GM21737 (cell line): Measurements from ENCODE around the gene LMO7.
"Not testable (repeated sequence)": the region's sequence is repeated elsewhere in the genome, so short reads cannot be mapped to it uniquely, and the experiment has no call there.

Experiments used
- ATAC-seq: cut with Tn5 transposase; IDR thresholded peaks from one replicate; pipeline ENCODE4 v1.9.1; 2021; ENCODE audit warnings: mild to moderate bottlenecking, moderate library complexity; ENCODE audit not compliant: unreplicated experiment

The LMO7 gene

DNA sequence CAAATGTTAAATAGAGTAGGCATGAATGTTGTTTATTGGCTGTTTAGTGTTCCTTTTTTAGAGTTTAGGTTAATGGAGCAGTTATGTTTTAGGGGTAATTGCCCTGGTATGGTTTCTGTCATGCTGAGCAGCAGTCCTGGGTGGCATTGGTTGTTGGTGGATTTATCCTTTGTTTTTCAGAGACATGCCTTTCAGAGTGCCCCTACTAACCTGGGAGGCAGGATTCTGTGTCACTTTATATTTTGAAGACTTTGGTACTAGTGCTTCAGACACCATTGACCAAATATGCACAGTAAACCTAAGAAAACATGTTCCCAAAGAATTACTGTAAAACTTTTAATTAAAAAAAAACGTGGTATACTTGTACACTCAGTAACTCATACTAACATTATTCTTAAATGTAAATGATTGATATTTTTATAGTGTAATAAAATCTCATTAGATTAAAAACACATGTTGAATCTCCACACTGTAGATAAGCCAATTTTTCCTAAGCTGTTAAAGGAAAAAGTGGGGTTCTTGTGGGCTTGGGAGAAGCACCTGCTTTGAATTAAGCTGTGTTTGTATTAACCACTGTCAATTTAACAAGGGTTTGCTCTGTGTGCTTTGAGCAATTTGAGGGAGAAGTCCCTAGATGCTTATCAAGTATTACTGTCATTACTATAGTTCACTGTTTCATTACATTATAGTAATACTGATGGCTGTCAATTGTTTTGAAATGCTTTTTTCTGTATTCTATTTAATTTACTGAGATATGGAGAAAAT lies 133.2 kb downstream of the LMO7 start:
- ATAC-seq, result no peak

DNA sequence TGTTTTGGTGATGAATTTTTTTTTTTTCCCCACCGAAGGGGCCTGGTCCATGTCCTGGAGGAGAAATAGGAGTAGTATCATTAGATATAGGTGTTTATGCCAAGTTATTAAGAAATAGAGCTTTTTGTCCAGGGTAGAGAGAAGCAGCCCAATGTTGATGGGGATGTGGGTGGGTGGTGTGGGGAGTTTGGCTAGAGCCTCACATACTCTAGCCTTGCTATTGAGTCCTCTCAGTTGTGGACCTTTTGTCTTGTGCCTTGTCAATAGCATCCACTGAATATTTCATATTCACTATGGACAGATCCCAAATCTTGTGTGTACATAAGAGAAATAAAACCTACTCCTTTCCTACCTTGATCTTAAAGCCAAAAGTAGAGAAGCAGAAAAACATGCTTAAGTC lies 134.0 kb downstream of the LMO7 start:
- no peak for ATAC-seq

DNA sequence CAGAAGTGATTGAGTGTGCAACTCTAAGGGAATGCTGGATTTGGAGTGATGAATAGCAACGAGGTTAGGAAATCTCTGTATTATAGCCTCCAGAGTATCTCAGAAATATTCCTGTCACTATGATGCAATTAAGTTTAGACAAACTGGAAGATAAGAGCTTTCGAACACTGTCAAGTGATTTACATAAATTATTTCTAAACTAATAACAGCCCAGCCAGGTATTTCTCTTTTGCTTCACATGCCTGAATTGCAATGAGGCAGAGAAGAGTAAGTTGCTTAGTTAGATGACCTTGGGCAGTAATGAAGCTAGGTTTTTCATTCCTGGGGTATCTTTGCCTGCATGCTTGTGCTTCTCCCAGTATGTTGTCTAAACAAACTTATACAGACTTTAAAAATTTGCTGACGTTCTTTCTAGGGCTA lies 134.5 kb downstream of the LMO7 start:
- ATAC-seq, result no peak

DNA sequence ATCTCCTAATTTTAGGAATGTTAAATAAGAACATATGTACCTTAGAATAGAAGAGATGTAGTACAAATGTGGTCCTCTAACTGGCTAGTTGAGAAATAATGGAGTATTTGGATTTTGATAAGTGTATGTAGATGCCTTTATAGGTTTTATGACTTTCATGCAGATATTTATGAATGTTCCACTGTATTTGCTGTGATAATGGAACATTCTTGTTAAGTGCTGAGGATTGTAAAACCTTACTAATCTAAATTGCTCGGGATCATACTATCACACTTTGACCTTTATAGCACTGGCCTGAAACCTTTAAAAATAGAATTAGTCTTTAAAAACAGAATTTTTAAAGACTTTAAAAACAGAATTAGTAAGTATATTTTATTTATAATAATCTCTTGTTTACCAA lies 135.1 kb downstream of the LMO7 start:
- ATAC-seq, result no peak

DNA sequence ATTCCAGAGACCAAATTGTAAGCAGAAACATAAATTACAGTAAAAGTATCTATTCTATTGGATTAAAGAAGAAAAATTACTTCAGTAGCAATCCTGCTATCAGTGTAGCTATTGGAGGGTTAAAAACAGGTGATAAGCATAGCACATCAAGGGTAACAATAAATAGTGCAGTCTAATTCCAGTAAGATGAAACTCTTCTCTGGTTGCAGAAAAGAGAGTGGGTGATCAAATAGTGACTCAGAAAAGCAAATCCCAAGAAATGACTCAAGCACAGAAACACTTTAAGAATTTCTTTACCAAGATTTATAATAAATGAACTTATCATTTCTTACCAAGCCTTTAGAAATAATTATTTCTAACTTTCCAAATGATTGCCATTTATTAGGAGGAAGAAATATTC lies 135.7 kb downstream of the LMO7 start:
- ATAC-seq, result no peak

DNA sequence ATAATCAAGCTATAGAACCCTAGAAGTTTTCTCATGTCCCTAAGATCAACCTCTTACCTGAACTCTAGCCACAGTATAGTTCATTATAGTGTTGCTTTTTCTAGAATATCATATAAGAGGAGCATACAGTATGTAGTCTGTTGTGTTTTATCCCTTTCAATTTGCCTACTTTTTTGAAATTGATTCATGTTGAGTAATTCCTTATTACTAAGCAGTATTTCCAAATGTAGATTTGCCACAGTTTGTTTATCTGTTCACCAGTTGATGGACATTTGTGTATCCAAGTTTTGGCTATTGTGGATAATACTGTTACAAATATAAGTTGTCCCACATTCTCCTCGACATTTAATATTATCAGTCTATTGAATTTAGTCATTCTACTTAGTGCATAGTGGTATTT lies 138.0 kb downstream of the LMO7 start:
- no peak for ATAC-seq

DNA sequence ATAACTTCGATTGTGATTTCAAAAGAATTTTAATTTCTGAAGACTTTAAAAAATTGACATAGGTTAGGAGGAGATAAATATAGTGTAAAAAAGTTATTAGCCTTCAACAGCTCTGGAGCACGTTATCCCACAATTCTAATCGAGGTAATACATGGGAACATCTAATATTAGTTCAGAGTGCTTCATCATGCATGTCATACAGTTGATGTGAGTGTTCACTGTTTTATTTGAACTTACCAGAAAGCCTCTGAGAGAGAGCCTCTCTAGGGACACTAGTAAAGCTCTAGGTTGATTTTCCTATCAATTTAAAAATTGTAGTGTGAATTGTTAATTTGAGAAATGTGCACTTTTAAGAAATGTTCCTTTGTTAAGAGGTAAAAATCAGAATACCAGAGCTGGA lies 140.4 kb downstream of the LMO7 start:
- ATAC-seq, result no peak

DNA sequence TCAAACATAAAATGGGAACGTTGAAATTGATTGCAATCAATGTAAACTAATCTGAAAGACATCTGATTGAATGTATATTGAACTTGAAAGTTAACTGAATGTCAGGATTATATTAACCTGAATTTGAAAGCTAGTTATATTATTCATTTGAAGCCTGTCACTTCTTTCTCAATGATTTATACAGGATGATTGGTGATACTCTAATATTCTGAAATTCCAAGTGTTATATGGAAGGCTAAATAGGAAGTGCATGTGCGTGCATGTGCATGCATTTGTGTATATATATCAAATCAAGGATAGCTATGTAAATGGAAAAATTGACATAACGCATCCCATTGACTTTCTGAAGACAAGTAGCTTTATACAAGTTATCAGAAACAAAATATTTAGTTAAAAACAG lies 143.3 kb downstream of the LMO7 start:
- no peak for ATAC-seq

DNA sequence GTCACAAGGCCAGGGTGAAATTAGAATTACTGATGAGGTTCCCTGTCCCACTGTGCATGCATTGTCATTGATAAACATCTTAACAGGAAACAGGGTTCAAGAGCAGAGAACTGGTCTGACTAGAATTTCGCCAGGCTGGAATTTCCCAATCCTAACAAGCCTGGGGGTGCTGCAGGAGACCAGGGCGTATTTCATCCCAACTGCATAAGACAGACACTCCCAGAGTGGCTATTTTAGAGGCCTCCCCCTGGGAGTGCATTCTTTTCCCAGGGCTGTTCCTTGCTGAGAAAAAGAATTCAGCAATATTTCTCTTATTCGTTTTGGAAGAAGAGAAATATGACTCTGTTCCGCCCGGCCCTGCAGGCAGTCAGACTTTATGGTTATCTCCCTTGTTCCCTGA lies 144.0 kb downstream of the LMO7 start:
- not testable (repeated sequence) for ATAC-seq

DNA sequence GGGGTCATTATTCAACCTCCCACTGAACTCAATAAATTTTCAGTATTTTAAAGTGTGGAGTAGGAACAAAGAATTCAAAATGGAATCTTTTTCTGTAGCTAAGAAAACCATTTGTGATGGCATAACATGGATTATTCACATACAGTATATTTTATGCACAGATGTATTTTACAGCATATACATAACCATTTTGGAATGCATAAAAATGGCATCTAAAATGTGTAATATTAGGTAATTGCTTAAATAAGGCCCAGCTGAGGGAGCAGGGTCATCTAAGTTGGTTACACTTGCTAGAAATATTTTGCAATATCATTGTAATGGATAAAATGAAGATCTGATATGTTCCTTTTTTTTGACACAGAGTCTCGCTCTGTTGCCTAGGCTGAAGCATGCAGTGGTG lies 146.9 kb downstream of the LMO7 start:
- ATAC-seq, result no peak

DNA sequence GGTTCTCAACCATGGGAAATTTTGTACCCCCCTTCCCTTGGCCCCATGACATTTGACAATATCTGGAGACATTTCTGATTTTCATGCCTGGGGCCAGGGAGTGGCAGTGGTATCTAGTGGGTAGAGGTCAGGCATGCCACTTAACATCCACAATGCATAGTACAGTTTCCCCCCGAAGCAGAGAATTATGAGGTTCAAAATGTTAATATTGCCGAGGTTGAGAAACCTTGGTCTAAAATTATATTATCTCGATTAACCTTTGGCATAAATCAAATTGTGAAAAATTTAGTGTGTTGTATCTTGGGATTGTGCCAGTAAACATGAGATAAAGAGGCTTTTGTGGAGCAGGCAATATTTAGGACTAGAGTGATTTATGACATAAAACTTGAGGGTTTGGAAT lies 147.9 kb downstream of the LMO7 start:
- ATAC-seq, result no peak

DNA sequence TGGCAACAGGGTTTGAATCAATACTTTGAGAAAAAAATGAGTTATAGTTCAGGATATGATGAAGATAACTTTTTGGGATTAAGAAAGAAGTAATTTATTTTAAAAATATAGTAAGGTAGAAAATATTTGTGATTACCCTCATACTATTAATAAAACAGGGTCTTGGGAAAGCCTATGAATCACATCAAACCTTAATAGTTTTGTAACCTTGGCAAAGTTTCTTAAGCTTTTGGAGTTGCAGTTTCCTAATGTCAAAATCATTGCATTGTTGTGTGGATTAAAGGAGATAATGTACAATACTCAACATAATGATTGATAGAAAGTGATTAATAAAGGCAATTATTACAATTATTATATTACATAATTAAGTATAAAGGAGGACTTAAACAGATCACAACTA lies 149.0 kb downstream of the LMO7 start:
- no peak for ATAC-seq

DNA sequence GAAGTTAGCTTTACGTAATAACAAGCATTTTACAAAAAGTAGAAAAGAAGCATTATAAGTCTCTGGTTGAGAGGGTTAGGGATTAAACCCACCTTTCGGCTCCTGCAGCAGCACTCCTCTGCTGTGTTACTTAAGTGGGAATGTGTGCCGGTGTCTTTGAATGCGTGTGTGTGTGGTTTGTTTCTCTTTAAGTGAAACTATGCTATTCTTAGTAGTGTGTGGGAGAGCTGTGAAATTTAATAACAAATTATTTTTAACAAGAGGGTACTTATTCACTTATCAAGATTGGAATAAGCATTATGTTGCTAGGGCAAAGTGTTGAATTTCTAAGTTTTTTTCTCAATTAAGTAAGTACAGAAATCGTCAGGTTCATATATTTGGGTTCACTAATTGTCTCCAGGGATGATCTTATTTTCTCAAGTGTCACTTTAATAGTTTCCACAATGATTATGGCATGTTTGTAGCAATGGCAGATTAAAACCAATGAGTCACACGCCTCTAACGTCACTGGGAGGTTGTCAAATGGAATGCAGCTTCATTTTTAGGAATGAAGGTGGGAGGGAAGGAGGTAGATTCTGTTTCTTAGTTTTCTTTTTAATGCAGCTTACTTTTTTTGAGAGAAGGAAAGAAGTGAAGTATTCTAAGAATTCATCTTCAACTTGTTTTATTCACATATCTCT lies 151.3 kb downstream of the LMO7 start:
- ATAC-seq, result no peak

DNA sequence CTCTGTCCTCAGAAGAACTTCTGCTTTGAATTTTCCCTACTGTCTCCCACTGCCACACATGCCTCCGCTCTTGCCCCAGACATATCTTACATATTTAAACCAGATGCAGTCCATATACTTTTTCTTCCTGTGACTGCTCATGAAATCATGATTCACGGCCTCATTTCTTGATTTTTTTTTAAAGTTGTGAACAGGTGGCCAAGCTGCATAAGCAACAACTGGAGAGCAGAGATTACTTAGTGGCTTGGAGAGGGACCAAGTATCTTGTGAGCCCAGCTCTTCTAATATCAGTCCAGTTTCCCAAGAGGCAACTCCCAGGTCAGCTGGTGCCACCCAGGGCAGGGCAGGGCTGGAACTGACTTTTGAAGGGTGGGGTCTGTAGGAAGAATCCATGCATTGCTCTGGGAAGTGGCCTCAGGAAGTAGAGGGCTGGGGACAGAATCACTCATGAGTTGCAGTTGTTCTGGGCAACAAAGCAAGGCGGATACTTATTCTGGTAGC lies 152.4 kb downstream of the LMO7 start:
- ATAC-seq, result no peak

DNA sequence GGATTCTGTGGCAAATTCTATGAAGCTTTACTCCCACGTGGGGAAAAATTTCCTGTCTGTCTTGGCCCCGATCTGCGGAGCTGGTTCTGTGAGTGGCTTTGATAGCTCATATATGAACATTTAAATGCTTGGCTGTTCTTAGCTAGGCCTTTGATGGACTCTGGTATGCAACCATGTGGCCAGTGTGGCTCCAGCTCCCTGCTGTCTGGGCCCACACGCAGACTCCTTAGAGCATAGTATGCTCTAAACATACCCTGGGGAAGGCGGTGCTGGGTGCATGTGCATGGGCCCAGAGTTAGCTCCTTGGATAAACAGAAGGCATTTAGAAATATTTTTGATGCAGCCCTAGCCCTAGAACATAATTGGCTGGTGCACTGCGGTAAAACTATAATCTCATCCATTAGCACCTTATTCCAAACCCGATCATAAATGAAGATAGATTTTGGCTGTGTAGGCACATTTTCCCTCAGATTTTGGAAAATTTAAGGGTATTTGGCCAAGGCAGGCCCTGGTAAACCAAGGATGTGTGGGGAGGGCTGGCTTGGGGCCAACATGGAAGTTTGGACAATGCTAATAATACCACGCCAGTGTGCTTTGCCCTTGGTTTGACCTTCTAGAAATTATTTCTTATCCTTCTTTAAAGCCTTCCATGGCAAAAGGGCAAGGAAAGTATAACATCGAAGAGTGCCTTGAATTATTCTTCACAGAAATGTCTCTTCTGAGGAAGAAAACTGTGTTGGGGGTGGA lies 153.5 kb downstream of the LMO7 start:
- ATAC-seq, result no peak

DNA sequence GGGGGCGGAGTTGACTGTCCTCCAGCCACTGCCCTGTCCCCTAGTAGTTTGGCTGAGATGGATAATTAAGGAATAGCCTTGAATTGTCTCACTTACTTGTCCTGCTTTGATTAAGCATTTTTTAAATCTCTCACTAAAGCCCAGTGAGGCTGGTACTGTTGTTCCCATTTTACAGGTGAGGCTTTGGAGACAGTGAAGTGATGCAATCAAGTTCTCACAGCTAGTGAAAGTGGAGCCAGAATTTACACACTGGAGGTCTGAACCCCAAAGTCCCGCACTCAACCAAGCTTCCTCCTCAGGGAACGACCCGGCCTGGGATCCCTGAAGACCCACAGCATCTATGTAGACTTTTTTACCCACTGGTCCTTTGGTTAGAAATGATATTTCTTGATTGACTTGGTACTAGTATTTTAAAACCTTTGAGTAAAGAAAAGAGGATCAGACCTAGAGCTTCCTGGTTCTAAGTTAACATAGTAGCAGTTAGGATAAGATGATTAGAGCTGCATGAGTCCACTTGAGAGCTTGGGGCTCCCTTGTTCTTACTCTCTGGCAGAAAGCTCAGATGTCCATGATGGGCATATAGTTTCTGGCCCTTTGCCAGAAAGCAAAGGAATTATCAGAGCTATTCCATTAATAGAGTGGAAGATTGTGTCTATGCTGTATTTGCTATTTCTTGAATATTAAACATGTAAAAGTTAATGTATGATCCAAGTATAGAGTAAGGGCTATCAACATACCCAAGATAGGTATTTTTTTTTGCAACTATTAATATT lies 154.3 kb downstream of the LMO7 start:
- no peak for ATAC-seq

DNA sequence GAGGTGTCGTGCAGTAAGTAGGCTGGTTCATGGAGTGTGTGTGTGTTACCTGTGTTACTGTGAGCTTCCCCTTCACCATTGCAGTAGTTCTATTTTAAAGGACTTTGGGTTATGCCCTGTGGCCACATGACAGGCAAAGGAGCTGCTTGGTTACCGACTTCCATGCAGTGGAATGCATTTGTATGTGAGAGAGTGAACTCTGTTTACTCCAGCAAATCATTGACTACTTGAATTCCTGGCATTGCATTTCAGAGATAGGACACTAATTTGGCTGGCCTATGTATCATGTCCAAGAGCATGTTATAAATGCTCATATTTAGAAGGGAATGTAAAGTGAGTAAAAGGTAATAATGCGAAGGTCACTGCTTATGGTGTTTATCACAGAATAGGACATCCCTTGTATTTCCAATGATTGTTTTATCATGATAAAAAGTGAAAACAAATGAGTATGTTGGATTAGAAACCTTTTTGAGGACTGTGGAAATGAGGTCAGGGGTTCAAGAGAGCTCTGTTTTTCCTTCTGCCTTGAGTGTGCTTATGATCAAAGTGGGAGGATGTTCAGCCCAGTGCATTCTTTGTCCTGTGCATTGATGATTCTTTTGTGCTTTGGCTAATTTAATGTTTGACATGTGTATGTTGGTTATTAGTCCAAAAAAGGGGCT lies 156.5 kb downstream of the LMO7 start:
- ATAC-seq, result no peak

DNA sequence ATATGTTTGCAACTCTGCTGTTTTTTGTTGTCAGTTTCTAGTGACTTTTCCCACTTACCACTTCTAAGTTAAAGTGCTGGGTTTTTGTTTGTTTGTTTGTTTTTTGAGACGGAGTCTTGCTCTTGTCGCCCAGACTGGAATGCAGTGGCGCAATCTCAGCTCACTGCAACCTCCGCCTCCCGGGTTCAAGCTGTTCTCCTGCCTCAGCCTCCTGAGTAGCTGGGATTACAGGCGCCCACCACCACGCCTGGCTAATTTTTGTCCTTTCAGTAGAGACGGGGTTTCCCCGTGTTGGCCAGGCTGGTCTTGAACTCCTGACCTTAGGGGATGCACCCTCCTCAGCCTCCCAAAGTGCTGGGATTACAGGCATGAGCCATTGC lies 157.0 kb downstream of the LMO7 start:
- not testable (repeated sequence) for ATAC-seq

DNA sequence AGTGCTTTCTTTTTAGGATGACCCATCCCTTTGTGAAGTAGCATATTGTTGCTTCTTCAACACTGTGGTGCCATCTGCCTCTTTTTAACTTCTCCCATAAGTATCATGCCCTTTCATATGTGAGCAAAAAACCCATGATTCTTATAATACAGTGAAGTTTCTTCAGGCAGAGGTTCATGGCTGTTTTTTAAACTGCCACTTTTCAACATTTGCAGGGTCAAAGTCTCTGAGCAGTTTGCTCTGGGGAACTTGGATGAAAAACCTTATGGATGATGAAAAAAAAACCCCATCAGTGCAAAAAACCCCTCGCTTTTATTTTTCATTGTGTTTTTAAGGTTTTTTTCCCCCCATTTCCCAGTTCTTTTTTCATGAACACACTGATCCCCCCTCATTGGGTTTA lies 158.5 kb downstream of the LMO7 start:
- no peak for ATAC-seq

DNA sequence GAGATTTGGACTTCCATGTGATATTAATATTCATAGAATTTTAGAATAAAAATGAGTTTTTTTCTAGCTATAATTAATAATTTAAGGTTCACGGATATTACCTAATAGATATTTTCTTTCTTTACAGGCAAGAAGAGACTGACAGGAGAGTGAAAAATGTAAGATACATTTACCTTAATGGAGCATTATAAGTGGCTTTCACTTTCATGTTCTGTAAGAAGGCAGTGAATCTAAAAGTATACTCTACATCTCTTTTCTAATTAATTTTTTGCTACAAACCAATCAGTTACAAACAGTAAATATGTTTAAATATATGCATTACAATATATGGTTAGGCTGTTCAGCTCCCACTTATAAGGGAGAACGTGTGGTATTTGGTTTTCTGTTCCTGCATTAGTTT lies 159.1 kb downstream of the LMO7 start:
- ATAC-seq, result no peak

DNA sequence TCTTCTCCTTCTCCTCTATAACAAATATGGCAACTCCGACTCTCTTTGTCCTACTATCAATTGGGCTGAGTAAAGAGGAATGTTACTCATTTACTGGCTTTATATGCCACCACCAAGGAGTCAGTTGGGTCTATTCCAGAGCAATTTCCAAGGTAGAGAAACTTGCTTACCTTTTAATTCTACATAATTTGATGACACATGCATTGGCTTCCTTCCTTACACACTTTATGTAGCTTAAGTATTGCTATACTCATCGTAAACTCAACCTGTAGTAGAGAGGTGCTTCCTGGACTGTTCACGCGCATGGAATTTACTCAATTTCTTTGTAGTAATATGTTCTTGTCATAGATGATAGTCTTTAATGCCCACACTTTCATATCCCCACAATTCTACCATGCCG lies 160.7 kb downstream of the LMO7 start:
- no peak for ATAC-seq
